HG03095 (cell line): ENCODE measurements around the gene HLA-DMB.
A peak's percentile ranks its signal among the peaks of the same experiment; 100 is the strongest.

Experiments used
- ATAC-seq: cut with Tn5 transposase; IDR thresholded peaks from one replicate; pipeline ENCODE4 v1.9.1; 2021; ENCODE audit warnings: moderate library complexity; ENCODE audit not compliant: unreplicated experiment

Gene HLA-DMB

GRCh38 chr6:32971581-32972352, 30.9 kb upstream of the HLA-DMB start:
- ATAC-seq = peak; percentile 27

GRCh38 chr6:32971242-32971580, 30.4 kb upstream of the HLA-DMB start:
- ATAC-seq = no peak

GRCh38 chr6:32970413-32971241, 29.8 kb upstream of the HLA-DMB start:
- ATAC-seq = no peak

GRCh38 chr6:32969685-32970412, 29.0 kb upstream of the HLA-DMB start:
- ATAC-seq = no peak

GRCh38 chr6:32968867-32969684, 28.2 kb upstream of the HLA-DMB start:
- no peak for ATAC-seq

GRCh38 chr6:32968093-32968866, 27.5 kb upstream of the HLA-DMB start, which contains the start of gene BRD2:
BRD2 (plus strand) TSS chr6:32968594; CDS start chr6:32972899, 4,305 bp downstream.
- ATAC-seq = peak; percentile 22

- no peak for ATAC-seq
These were observed 26.6 kb upstream of the HLA-DMB start for GRCh38 chr6:32967151-32968091.

- no peak for ATAC-seq
These were observed 23.9 kb upstream of the HLA-DMB start for GRCh38 chr6:32964776-32965175.

- no peak for ATAC-seq
These were observed 23.0 kb upstream of the HLA-DMB start for GRCh38 chr6:32963866-32964265.

- no peak for ATAC-seq
These were observed 21.5 kb upstream of the HLA-DMB start for GRCh38 chr6:32962213-32962826.

GRCh38 chr6:32960563-32960962, 19.7 kb upstream of the HLA-DMB start:
- no peak for ATAC-seq

GRCh38 chr6:32956176-32956575, 15.3 kb upstream of the HLA-DMB start:
- no peak for ATAC-seq

- no peak for ATAC-seq
These were observed 14.4 kb upstream of the HLA-DMB start for GRCh38 chr6:32954986-32955802.

- no peak for ATAC-seq
These were observed 13.4 kb upstream of the HLA-DMB start for GRCh38 chr6:32954267-32954666.

GRCh38 chr6:32953775-32954174, 12.9 kb upstream of the HLA-DMB start:
- ATAC-seq = no peak

GRCh38 chr6:32952817-32953739, 12.2 kb upstream of the HLA-DMB start, which contains the start of gene HLA-DMA:
HLA-DMA (minus strand) TSS chr6:32953097; CDS start chr6:32953036, 61 bp downstream.
- ATAC-seq = peak; percentile 83
